Skin of body (tissue), 2 donors: Measurements from ENCODE around the gene FAM43A. TPM values are rescaled to one million over a fixed set of nuclear protein-coding genes. Genes with fewer than 3 reads are reported as not detected.

Experiments used
- DNase-seq: peaks from one replicate; lab custom pipeline; 2025; lab: John Stamatoyannopoulos, UW
- total RNA-seq: library from RNA; depleted of rRNA; stranded (reverse); fragments of >200 nt; gene quantifications from one replicate; pipeline ENCODE4 v1.2.3, GENCODE V29; 2014

The FAM43A gene
- total RNA-seq, 1 donor from 2014 or later: 10.7 TPM

DNA sequence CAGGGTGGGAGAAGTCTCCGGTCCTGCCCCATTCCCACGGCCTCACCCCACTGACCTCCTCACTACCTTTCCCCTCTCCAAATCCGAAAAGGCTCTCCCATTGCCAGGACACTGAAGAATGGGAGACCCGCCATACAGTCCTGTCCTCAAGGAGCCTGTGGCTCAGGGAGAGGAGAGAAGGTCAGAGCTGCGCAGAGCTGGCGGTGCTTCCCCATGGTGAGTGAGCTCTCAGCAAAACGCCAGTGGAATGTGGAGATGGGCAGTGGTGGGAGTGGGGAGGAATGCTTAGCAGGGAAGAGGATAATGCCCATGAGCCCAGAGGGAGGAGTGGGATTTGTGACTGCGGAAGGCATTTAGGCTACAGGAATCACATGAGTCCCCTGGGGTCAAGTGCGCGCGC, 20.1 kb downstream of the FAM43A start:
- DNase-seq: no peak

DNA sequence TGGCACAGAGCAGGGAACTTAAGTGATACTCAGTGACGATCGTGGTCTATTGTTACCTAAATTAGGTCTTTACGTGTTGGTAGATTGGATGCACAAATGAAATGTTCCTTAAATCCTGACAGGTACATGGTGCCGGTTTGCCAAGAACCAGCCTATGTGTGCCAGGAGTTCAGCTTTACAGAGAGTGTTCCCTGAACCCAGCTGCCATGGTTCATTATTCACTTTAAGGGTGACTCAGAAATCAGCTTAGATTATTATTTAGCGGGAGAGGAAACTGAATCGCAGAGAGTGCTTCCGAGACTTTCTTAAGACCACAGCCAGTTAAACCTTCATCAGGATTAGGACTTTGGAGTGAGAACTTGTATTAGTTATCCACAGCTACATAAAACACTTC, 21.5 kb downstream of the FAM43A start:
- DNase-seq: no peak

DNA sequence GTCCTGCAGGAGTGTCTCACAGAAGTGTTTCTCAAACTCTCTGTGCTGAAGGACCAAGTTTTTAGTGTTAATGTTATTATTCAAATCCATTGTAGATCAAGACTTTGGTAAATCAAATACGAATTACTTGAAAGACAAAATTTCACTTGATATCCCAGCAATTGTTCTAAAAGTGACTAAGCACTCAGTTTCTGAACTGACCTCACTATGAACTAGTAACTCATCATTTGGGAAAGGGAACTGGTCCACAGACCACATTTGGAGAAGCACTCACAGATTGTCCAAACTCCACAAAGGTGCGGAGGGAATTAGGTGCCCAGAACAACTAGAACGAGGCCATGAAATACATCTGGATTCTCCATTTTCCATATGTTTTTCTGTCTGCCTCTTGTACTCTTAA, 25.6 kb downstream of the FAM43A start:
- DNase-seq: no peak

DNA sequence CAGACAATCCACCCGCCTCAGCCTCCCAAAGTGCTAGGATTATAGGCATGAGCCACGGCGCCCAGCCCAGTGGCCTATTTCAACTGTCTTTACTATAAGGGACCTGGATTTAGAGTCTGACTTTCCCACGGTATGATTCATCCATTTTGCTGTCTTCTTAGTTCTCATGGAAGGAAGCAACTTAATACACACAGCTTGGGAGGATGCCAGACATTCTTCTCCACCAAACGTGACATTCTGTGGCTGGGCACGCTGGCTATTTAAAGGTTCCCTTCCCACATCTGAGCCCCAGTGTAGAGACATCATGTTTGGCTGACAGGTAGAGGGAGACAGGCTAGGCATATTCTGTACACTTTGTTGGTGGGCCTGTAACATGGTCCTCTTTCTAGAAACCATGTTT, 26.2 kb downstream of the FAM43A start:
- peak; percentile 53 for DNase-seq

DNA sequence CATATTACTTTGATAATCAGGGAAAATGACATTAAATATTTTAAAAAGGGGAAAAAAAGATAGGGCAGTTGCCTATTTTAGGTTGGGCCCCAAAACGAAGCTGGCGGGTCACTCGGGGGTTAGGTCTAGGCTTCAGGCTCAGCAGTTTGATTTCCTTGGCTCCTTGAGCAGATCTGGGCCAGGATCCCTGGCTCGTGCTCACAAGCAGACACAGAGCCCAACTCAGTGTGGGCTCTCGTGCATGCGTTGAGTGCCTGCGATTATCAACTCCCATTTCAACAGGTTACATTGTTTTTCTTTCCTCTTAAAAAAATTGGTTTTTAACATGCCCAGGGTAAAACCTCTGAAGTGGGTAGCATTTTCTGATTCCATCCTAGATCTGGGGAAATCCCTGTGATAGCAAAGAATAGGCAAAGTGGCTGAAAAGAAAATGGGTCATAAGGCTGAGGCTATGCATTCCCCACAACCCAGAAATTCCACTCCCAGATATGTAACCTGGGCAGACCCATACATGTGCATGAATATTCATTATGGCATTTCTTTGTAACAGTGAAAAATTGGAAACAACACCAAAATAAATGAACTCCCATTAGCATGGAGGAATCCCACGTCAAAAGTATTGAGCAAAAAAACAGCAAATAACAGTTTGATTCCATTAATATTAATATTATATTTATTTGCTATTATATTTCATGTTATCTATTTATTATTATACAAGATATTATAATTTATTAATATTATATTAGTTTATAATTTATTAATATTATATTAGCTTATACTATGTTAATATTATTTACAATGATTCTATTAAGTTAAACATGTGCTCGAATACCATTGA, 27.8 kb downstream of the FAM43A start:
- no peak for DNase-seq

DNA sequence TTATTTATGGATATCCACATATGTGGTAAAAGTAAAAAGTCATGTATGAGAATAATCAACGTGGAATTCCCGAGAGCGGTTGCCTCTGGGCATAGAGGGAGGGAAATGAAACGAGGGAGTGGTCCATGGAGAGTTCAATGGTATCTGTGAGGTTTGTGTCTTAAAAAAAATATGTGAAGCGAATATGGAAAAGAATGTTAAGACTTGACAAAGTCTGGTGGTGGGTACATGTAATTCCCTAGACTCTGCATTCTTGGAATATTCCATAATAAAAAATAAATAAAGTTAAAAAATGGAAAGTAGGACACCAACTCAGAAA, 28.4 kb downstream of the FAM43A start:
- DNase-seq: no peak

DNA sequence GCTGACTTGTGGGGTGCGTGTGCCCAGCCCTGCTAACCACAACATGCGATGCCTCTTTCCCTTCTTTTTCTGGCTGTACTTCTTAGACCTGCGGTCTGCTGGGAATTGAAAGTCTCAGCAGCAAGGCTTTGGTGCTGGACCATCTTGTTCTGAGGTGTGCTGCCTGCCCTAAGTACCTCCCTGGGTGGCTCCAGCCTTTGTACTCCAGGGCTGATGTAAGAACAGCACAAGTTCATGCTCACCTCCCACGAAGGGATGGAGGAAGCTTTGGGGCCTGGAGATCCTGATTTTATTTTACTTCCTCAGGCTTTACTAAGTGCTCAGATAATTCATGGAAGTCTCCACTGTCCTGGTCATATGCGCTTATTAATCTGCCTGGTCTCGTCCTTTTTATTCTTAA, 28.9 kb downstream of the FAM43A start:
- no peak for DNase-seq

GRCh38 chr3:194715022-194715800, 29.5 kb downstream of the FAM43A start:
- no peak for DNase-seq

DNA sequence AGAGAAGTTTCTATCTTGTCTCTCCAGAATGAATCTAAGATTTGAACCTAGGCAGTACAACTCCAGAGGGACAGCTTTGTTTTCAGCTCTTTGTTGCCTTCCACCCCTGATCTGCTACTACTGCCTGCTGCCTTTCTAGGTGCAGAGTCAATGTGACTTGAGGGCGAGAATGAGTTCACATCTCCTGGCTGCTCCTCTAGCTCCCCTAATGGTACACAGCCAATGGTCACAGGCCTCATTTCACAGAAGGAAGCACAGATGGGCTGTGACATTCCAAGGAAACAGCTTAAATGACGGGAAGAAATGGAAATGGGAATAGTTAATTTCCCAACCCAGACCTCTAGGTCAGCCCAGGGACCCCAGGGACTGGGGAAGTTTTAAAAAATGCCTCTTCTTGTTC, 32.4 kb downstream of the FAM43A start:
- DNase-seq: no peak

DNA sequence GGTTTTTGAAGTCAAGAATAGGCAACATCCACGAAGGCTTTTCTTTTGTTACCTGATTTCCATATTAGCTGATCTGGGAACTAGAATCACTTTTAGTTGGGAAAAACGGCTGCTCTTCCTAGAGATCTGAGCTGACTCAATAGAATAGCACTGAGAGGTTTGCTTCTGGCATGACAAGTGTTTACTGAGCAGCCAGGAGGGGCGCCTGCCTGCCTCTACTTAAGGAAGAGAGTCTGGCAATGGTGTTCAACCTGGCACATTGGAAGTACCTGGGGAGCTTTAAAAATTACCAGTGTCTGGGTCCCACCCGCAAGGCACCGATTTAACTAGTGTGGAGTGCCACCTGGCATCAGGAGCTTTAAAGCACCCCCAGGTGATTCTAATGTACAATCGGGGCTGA, 34.4 kb downstream of the FAM43A start:
- no peak for DNase-seq

- DNase-seq: no peak
Observed at GRCh38 chr3:194723846-194724618, 38.3 kb downstream of the FAM43A start.

GRCh38 chr3:194725346-194725745, 39.7 kb downstream of the FAM43A start:
- DNase-seq: no peak

DNA sequence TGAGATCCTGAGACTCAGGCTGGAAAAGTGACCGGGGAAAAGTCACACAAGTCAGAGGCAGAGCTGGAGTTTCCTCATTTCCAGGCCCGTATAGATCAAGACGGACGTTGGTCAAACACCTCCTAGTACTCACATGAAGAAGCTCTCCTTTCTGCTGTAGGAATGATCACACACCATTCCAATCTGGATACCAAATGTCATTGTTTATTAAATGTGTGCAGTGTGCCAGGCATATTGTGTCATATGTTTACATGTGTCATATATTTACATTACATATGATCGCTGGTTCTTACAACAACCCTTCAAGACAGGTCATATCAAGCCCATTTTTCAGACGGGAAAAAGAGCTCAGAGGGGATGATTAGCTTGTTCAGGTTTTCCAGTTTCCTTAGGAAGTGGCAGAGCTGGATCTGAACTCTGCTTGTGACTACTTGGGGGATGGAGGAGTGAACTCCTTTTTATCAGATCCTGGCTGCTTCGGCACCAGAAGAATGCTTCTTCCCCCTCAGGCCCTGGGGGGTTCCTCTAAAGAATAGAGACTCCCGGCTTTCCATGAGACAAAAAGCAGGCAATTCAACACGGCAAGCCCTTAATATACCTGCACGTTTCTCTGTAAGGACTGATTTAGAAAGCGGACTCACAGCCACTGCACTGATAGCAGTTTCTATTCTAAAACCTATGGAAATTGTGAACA, 41.9 kb downstream of the FAM43A start:
- peak; percentile 69 for DNase-seq

GRCh38 chr3:194728986-194729385, 43.3 kb downstream of the FAM43A start:
- no peak for DNase-seq

- no peak for DNase-seq
Observed at GRCh38 chr3:194730365-194730764, 44.7 kb downstream of the FAM43A start.

DNA sequence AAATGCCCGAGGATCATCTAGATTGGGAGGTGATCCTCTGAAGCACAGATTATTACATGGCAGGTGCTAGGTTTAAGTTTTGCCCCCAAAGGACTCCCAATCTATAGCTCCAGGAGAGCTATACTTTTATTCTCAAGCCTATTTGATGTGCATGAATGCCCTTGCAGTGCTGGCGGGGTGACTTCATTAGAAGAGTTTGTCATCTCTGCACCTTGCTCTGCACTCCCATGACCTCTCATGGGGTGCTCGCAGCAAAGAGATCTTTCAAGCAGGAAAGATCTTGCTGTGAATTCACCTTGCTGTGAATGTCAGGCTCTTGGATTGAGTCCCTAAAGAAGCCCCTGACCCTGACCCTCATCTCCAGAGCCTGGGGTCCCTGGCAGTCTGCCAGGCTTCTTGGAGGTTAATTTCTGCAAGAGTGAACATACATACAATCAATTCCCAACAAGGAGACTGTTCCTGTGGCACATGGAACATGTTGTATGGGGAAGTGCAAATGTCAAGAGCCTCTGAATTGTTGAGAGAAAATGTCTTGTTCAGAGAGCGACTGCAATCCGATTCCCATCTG, 45.9 kb downstream of the FAM43A start:
- DNase-seq: no peak

DNA sequence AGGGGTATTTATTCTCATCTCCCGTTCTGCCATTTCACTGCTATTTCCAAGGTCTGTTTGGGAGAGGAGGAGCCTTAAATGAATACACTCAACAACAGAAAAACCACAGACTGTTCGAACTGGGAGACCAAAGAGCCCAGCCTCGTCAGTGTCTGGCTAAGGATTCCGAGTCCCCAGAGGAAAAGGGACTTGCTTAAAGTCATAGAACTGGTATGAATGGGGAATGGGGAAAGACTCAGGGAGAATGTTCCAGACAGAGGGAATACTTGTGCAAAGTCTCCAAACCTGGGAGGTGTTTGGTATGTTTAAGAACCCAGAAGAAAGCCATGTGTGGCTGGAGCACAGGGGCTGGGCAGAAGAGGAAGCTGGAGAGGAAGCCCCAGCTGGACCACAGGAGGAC, 46.9 kb downstream of the FAM43A start:
- no peak for DNase-seq

DNA sequence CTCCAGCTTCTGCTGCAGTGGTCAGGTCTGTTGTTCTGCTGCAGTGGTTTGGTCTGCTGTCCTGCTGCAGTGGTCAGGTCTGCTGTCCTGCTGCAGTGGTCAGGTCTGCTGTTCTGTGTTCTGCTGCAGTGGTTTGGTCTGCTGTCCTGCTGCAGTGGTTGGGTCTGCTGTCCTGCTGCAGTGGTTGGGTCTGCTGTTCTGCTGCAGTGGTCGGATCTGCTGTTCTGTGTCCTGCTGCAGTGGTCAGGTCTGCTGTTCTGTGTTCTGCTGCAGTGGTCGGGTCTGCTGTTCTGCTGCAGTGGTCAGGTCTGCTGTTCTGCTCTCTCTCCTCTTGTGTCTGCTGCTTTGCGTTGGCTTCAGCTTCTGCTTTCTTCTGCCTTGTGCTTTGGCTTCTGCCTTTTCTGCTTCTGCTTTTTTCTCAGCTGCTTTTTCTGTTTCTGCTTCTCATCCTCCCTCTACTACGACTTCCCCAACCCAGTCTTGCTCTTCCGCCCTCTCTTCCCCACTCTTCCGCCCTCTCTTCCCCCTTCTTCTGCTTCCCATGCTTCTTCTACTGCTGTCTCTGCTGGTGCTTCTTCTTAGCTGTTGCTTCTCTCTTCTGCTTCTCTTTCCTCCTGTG, 50.7 kb downstream of the FAM43A start:
- no peak for DNase-seq

- DNase-seq: no peak
Observed at GRCh38 chr3:194736896-194737600, 51.4 kb downstream of the FAM43A start.
